Measurements from ENCODE around the gene DBN1. TPM values are rescaled to one million over a fixed set of nuclear protein-coding genes. Genes with fewer than 3 reads are reported as not detected.

The DBN1 gene
- total and polyA plus RNA-seq, 9 of the 15 experiments (the other 6 are each of a cell fraction or from before 2014, with no cell fraction given): 0.25 to 87.2 (median 27.9) TPM

DNA sequence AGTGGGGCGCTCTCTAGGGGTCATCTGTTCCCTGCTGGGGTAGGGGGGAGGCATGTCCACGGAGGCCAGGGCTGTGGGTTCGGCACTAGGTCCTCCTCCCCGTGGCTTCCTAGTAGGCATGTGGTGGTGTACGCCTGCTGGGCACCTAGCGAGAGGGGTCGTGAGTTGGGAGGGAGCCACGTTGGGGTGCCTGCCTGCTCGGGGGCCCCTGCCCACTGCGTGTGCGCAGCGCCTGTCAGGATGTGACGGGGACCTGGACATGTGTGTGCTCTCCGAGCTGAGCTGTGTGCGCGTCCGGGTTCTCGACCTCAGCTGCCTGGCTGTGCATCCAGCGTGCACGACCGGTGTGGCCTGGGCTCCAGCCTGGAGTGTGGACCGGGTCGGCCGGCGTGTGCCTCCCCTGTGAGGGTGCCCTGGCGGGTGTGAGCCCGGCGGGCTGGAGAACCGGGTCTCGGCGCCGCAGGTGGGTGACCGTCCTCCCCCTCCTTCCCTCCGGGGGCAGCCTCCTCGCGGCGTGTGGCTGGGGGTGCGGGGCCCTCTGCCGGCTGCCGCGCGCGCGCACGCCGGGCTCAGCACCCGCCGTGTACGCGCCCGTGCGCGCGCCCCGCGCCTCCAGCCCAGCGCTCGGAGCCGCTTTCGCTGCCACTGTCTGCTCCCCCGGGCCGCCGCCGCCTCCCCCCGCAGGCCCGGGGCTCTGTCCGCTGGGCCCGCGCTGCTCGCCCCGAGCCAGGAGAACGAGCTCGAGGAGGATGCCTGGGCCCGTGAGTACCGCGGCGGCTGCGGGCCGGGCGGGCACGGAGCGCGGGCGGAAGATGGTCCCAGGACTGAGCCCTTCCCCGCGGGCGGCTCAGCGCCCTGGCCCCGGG, 27.0 kb downstream of the DBN1 start, which contains the start of gene PRR7 (continued):
- TF ChIP-seq, protein P1, sequence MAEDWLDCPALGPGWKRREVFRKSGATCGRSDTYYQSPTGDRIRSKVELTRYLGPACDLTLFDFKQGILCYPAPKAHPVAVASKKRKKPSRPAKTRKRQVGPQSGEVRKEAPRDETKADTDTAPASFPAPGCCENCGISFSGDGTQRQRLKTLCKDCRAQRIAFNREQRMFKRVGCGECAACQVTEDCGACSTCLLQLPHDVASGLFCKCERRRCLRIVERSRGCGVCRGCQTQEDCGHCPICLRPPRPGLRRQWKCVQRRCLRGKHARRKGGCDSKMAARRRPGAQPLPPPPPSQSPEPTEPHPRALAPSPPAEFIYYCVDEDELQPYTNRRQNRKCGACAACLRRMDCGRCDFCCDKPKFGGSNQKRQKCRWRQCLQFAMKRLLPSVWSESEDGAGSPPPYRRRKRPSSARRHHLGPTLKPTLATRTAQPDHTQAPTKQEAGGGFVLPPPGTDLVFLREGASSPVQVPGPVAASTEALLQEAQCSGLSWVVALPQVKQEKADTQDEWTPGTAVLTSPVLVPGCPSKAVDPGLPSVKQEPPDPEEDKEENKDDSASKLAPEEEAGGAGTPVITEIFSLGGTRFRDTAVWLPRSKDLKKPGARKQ (CRISPR knock-in tag; IDR thresholded peaks at IDR 0.05): no peak
- TF ChIP-seq, protein P2, sequence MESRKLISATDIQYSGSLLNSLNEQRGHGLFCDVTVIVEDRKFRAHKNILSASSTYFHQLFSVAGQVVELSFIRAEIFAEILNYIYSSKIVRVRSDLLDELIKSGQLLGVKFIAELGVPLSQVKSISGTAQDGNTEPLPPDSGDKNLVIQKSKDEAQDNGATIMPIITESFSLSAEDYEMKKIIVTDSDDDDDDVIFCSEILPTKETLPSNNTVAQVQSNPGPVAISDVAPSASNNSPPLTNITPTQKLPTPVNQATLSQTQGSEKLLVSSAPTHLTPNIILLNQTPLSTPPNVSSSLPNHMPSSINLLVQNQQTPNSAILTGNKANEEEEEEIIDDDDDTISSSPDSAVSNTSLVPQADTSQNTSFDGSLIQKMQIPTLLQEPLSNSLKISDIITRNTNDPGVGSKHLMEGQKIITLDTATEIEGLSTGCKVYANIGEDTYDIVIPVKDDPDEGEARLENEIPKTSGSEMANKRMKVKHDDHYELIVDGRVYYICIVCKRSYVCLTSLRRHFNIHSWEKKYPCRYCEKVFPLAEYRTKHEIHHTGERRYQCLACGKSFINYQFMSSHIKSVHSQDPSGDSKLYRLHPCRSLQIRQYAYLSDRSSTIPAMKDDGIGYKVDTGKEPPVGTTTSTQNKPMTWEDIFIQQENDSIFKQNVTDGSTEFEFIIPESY (CRISPR knock-in tag; IDR thresholded peaks at IDR 0.05): no peak
- TF ChIP-seq, protein P3, sequence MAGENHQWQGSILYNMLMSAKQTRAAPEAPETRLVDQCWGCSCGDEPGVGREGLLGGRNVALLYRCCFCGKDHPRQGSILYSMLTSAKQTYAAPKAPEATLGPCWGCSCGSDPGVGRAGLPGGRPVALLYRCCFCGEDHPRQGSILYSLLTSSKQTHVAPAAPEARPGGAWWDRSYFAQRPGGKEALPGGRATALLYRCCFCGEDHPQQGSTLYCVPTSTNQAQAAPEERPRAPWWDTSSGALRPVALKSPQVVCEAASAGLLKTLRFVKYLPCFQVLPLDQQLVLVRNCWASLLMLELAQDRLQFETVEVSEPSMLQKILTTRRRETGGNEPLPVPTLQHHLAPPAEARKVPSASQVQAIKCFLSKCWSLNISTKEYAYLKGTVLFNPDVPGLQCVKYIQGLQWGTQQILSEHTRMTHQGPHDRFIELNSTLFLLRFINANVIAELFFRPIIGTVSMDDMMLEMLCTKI (IDR thresholded peaks at IDR 0.05; ENCODE audit: partially characterized antibody): no peak
- TF ChIP-seq SRSF9 (IDR thresholded peaks at IDR 0.05; ENCODE audit: borderline replicate concordance, low read depth, low read length) (no peak), ZNF436 (CRISPR knock-in tag; IDR thresholded peaks at IDR 0.05) (no peak; the same call in 1 of the 2 replicates), FOXK1 (CRISPR knock-in tag; IDR thresholded peaks at IDR 0.05; ENCODE audit: borderline replicate concordance) (no peak), TARDBP (IDR thresholded peaks at IDR 0.05) (no peak), TEAD2 (tag; IDR thresholded peaks at IDR 0.05) (no peak), ZNF507 (tag; conservative IDR thresholded peaks at IDR 0.05) (no peak), ILK (tag; IDR thresholded peaks at IDR 0.05; ENCODE audit: borderline replicate concordance, low read depth) (no peak), ZNF134 (CRISPR knock-in tag; conservative IDR thresholded peaks at IDR 0.05) (no peak), MAZ (CRISPR knock-in tag; conservative IDR thresholded peaks at IDR 0.05 in 1 of 2, IDR thresholded peaks at IDR 0.05 in 1 of 2) (peak; percentile 26 to 81; a peak in 3 of 4 replicates)
- TF ChIP-seq, protein P4, sequence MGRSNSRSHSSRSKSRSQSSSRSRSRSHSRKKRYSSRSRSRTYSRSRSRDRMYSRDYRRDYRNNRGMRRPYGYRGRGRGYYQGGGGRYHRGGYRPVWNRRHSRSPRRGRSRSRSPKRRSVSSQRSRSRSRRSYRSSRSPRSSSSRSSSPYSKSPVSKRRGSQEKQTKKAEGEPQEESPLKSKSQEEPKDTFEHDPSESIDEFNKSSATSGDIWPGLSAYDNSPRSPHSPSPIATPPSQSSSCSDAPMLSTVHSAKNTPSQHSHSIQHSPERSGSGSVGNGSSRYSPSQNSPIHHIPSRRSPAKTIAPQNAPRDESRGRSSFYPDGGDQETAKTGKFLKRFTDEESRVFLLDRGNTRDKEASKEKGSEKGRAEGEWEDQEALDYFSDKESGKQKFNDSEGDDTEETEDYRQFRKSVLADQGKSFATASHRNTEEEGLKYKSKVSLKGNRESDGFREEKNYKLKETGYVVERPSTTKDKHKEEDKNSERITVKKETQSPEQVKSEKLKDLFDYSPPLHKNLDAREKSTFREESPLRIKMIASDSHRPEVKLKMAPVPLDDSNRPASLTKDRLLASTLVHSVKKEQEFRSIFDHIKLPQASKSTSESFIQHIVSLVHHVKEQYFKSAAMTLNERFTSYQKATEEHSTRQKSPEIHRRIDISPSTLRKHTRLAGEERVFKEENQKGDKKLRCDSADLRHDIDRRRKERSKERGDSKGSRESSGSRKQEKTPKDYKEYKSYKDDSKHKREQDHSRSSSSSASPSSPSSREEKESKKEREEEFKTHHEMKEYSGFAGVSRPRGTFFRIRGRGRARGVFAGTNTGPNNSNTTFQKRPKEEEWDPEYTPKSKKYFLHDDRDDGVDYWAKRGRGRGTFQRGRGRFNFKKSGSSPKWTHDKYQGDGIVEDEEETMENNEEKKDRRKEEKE (IDR thresholded peaks at IDR 0.05; ENCODE audit: borderline replicate concordance in 1 of 2, control insufficient read depth in 1 of 2, low read depth in 2 of 2, low read length in 1 of 2): no peak
- TF ChIP-seq, protein P5, sequence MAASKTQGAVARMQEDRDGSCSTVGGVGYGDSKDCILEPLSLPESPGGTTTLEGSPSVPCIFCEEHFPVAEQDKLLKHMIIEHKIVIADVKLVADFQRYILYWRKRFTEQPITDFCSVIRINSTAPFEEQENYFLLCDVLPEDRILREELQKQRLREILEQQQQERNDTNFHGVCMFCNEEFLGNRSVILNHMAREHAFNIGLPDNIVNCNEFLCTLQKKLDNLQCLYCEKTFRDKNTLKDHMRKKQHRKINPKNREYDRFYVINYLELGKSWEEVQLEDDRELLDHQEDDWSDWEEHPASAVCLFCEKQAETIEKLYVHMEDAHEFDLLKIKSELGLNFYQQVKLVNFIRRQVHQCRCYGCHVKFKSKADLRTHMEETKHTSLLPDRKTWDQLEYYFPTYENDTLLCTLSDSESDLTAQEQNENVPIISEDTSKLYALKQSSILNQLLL (CRISPR knock-in tag; IDR thresholded peaks at IDR 0.05; ENCODE audit: borderline replicate concordance): no peak

All from K562 (cell line).